Chondrocyte (in vitro differentiated cells): Measurements from ENCODE around the gene FAM181A. TPM values are rescaled to one million over a fixed set of nuclear protein-coding genes. Genes with fewer than 3 reads are reported as not detected.

ENCODE experiments used
- DNase-seq: peaks from one replicate; pipeline ENCODE4 v3.0.0; 2021; ENCODE audit warnings: mixed read lengths, low spot score
- H3K27ac Mint-ChIP-seq: one replicate; pipeline ENCODE4 v1.8.0; 2021; ENCODE audit warnings: mild to moderate bottlenecking, moderate library complexity, mixed read lengths; ENCODE audit not compliant: unreplicated experiment
- H3K27me3 Mint-ChIP-seq: 2 replicates; pipeline ENCODE4 v1.8.0; 2021; ENCODE audit warnings: low read depth, mixed read lengths
- H3K36me3 Mint-ChIP-seq: 2 replicates; pipeline ENCODE4 v1.8.0; 2021; ENCODE audit warnings: low read depth, mixed read lengths
- H3K4me1 Mint-ChIP-seq: 2 replicates; pipeline ENCODE4 v1.8.0; 2021; ENCODE audit warnings: low read depth, mild to moderate bottlenecking, mixed read lengths
- H3K4me3 Mint-ChIP-seq: one replicate; pipeline ENCODE4 v1.8.0; 2021; ENCODE audit warnings: mild to moderate bottlenecking, moderate library complexity, mixed read lengths; ENCODE audit not compliant: unreplicated experiment
- H3K9me3 Mint-ChIP-seq: 2 replicates; pipeline ENCODE4 v1.8.0; 2021; ENCODE audit warnings: low read depth, mixed read lengths
- total RNA-seq: library from RNA; stranded (reverse); gene quantifications from 3 replicates; pipeline ENCODE4 v1.2.1, GENCODE V29; 2021
- TF ChIP-seq, protein P1 (sequence below): fragments of 200-600 bp; sonication (generic); IDR thresholded peaks from 2 replicates; pipeline ENCODE4 v1.5.0; 2021; ENCODE audit warnings: antibody characterized with exemption, mild to moderate bottlenecking, moderate library complexity

FAM181A gene
- total RNA-seq, 1 donor from 2014 or later, result not detected

- Mint-ChIP-seq H3K27me3 (peaks cover 30% of the 10 kb centered on the region), H3K9me3 (no peaks in the 10 kb centered on the region), H3K36me3 (no peaks in the 10 kb centered on the region), H3K27ac (no peak overlapping the region), H3K4me1 (no peaks in the 10 kb centered on the region), H3K4me3 (no peak overlapping the region)
- TF ChIP-seq, protein P1, sequence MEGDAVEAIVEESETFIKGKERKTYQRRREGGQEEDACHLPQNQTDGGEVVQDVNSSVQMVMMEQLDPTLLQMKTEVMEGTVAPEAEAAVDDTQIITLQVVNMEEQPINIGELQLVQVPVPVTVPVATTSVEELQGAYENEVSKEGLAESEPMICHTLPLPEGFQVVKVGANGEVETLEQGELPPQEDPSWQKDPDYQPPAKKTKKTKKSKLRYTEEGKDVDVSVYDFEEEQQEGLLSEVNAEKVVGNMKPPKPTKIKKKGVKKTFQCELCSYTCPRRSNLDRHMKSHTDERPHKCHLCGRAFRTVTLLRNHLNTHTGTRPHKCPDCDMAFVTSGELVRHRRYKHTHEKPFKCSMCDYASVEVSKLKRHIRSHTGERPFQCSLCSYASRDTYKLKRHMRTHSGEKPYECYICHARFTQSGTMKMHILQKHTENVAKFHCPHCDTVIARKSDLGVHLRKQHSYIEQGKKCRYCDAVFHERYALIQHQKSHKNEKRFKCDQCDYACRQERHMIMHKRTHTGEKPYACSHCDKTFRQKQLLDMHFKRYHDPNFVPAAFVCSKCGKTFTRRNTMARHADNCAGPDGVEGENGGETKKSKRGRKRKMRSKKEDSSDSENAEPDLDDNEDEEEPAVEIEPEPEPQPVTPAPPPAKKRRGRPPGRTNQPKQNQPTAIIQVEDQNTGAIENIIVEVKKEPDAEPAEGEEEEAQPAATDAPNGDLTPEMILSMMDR, result peak; percentile 77
- no peak for DNase-seq
Observed at GRCh38 chr14:93906341-93907329, 20.5 kb upstream of the FAM181A start.

GRCh38 chr14:93909429-93910128 lies 17.6 kb upstream of the FAM181A start:
- no peak overlapping the region for H3K27ac Mint-ChIP-seq

GRCh38 chr14:93911975-93912615 lies 15.0 kb upstream of the FAM181A start:
- Mint-ChIP-seq H3K4me1 (no peaks in the 10 kb centered on the region), H3K36me3 (no peaks in the 10 kb centered on the region), H3K27ac (peak overlapping the region; percentile 20), H3K27me3 (peaks cover 14% of the 10 kb centered on the region), H3K4me3 (no peak overlapping the region), H3K9me3 (peaks cover 3% of the 10 kb centered on the region)
- DNase-seq, result no peak
- TF ChIP-seq, protein P1, result no peak

More at GRCh38 chr14:93909429-93910128, 17.6 kb upstream of the FAM181A start:
- DNase-seq, result no peak
- Mint-ChIP-seq H3K4me1 (no peaks in the 10 kb centered on the region), H3K4me3 (no peak overlapping the region), H3K27me3 (peaks cover 17% of the 10 kb centered on the region), H3K36me3 (no peaks in the 10 kb centered on the region), H3K9me3 (peaks cover 3% of the 10 kb centered on the region)
- TF ChIP-seq, protein P1, result no peak

- Mint-ChIP-seq H3K4me3 (no peak overlapping the region), H3K27me3 (peaks cover 15% of the 10 kb centered on the region), H3K36me3 (no peaks in the 10 kb centered on the region), H3K4me1 (no peaks in the 10 kb centered on the region), H3K9me3 (peaks cover 3% of the 10 kb centered on the region), H3K27ac (no peak overlapping the region)
- no peak for DNase-seq
- TF ChIP-seq, protein P1, result no peak
Observed at GRCh38 chr14:93912782-93913181, 14.4 kb upstream of the FAM181A start.

- Mint-ChIP-seq H3K27me3 (peaks cover 17% of the 10 kb centered on the region), H3K9me3 (peaks cover 7% of the 10 kb centered on the region), H3K27ac (no peak overlapping the region), H3K4me3 (no peak overlapping the region), H3K4me1 (no peaks in the 10 kb centered on the region), H3K36me3 (no peaks in the 10 kb centered on the region)
- TF ChIP-seq, protein P1, result no peak
- no peak for DNase-seq
Observed at GRCh38 chr14:93914278-93914677, 12.9 kb upstream of the FAM181A start.
